Keratinocyte (primary cell): ENCODE data around the gene CHID1. TPM values are rescaled to one million over a fixed set of nuclear protein-coding genes. Genes with fewer than 3 reads are reported as not detected.

Experiments used
- DNase-seq: peaks from one replicate; pipeline ENCODE4 v3.0.0-alpha.2; 2011; ENCODE audit warnings: low read depth, missing footprints, low spot score
- FAIRE-seq: peaks from 2 replicates; lab custom pipeline; 2011; peaks lifted over from hg19 to GRCh38; lab: Jason Lieb, UNC
- H2AFZ ChIP-seq: 2 replicates; pipeline ENCODE4 v1.6.0; 2012; ENCODE audit warnings: low read length, control low read depth, inconsistent platforms; ENCODE audit not compliant: control insufficient read depth
- H3K27ac ChIP-seq: 2 replicates; pipeline ENCODE4 v1.5.1; 2011; ENCODE audit warnings: low read length; ENCODE audit not compliant: control insufficient read depth, insufficient read depth
- H3K27me3 ChIP-seq: 3 replicates; pipeline ENCODE4 v1.6.0; 2011; ENCODE audit warnings: low read length; ENCODE audit not compliant: control insufficient read depth, insufficient read depth; ENCODE audit errors: extremely low read depth
- H3K36me3 ChIP-seq, 2 experiments: 2 replicates in 1 of 2; 3 replicates in 1 of 2; pipeline ENCODE4 v1.5.1; 2011; ENCODE audit warnings: low read length in 2 of 2, mild to moderate bottlenecking in 1 of 2; ENCODE audit not compliant: control insufficient read depth in 2 of 2, insufficient read depth in 2 of 2; ENCODE audit errors: extremely low read depth in 1 of 2
- H3K4me1 ChIP-seq: 3 replicates; pipeline ENCODE4 v1.5.1; 2011; ENCODE audit warnings: low read length; ENCODE audit not compliant: control insufficient read depth, insufficient read depth; ENCODE audit errors: extremely low read depth
- H3K4me2 ChIP-seq: 3 replicates; pipeline ENCODE4 v1.6.0; 2011; ENCODE audit warnings: low read depth, low read length; ENCODE audit not compliant: control insufficient read depth, insufficient read depth; ENCODE audit errors: extremely low read depth
- H3K4me3 ChIP-seq, 3 experiments: fragments of 200-600 bp in 1 of 3; sonication (generic) in 1 of 3; 2 replicates in 2 of 3; 3 replicates in 1 of 3; pipeline ENCODE4 v1.5.1; 2011 to 2016; ENCODE audit warnings: low read length in 3 of 3, mild to moderate bottlenecking in 3 of 3, control low read depth in 2 of 3, inconsistent platforms in 1 of 3, low read depth in 1 of 3, mixed read lengths in 1 of 3, mixed run types in 1 of 3, moderate library complexity in 1 of 3; ENCODE audit not compliant: control insufficient read depth in 2 of 3, insufficient read depth in 2 of 3; ENCODE audit errors: extremely low read depth in 1 of 3
- H3K79me2 ChIP-seq: 2 replicates; pipeline ENCODE4 v1.6.0; 2012; ENCODE audit warnings: low read length; ENCODE audit not compliant: control insufficient read depth, insufficient read depth
- H3K9ac ChIP-seq: 3 replicates; pipeline ENCODE4 v1.6.0; 2011; ENCODE audit warnings: low read length; ENCODE audit not compliant: control insufficient read depth, insufficient read depth; ENCODE audit errors: extremely low read depth
- H3K9me1 ChIP-seq: 3 replicates; pipeline ENCODE4 v1.6.0; 2011; ENCODE audit warnings: low read length; ENCODE audit not compliant: control insufficient read depth, insufficient read depth; ENCODE audit errors: extremely low read depth
- H3K9me3 ChIP-seq: 2 replicates; pipeline ENCODE4 v1.5.1; 2012; ENCODE audit warnings: low read depth, low read length; ENCODE audit not compliant: control insufficient read depth
- H4K20me1 ChIP-seq: 3 replicates; pipeline ENCODE4 v1.6.0; 2011; ENCODE audit warnings: low read length; ENCODE audit not compliant: control insufficient read depth, insufficient read depth; ENCODE audit errors: extremely low read depth
- EZH2 ChIP-seq: IDR thresholded peaks from one replicate; pipeline ENCODE4 v1.6.1; 2012; ENCODE audit warnings: inconsistent platforms, mild to moderate bottlenecking, low read length, moderate library complexity
- dilution Hi-C: fragments of 300-500 bp; cut with MboI; formaldehyde crosslinking; loops from one replicate; pipeline ENCODE4 v1.7.0; 2020; ENCODE audit warnings: low sequenced_read_pairs; ENCODE audit not compliant: extremely low pct_ligation_motif_present
- polyA plus RNA-seq, 5 experiments: library from polyadenylated mRNA; depleted of rRNA in 3 of 5; stranded (reverse) in 3 of 5; stranded (forward) in 1 of 5; unstranded in 1 of 5; fragments of >200 nt; gene quantifications; 1 replicate in 1 of 5; 2 replicates in 3 of 5; 3 replicates in 1 of 5; pipeline versions ENCODE4 v1.2.1 to v1.2.3, GENCODE V29; 2011 to 2012; ENCODE audit warnings: missing spikeins in 2 of 5, low read depth in 1 of 5, low replicate concordance in 1 of 5
- TF ChIP-seq, protein P1 (sequence below), 3 experiments: IDR thresholded peaks in 1 of 3; conservative IDR thresholded peaks in 1 of 3; optimal IDR thresholded peaks in 1 of 3; 2 replicates in 2 of 3; 3 replicates in 1 of 3; pipeline versions ENCODE3 to v1.5.1; 2011; ENCODE audit warnings: low read length in 3 of 3, mild to moderate bottlenecking in 3 of 3, moderate library complexity in 2 of 3, control low read depth in 1 of 3, inconsistent platforms in 1 of 3; ENCODE audit not compliant: insufficient read depth in 2 of 3; ENCODE audit errors: extremely low read depth in 1 of 3

The CHID1 gene
- polyA plus RNA-seq, 1 donor (not counting 4 experiments of a cell fraction or from before 2014, with no cell fraction given) = 23.0 TPM

- no peak overlapping the region for H3K4me2 ChIP-seq
- no peaks in the 10 kb centered on the region for H3K36me3 ChIP-seq
- no peaks in the 10 kb centered on the region for H3K27me3 ChIP-seq
- H4K20me1 ChIP-seq = no peaks in the 10 kb centered on the region
- dilution Hi-C loops = no loop called here
- H3K9me3 ChIP-seq = no peaks in the 10 kb centered on the region
- peaks cover 19% of the 10 kb centered on the region for H3K79me2 ChIP-seq
- no peak overlapping the region for H3K9ac ChIP-seq
- no peak overlapping the region for H3K27ac ChIP-seq
- no peak for TF ChIP-seq EZH2
- TF ChIP-seq, protein P1, sequence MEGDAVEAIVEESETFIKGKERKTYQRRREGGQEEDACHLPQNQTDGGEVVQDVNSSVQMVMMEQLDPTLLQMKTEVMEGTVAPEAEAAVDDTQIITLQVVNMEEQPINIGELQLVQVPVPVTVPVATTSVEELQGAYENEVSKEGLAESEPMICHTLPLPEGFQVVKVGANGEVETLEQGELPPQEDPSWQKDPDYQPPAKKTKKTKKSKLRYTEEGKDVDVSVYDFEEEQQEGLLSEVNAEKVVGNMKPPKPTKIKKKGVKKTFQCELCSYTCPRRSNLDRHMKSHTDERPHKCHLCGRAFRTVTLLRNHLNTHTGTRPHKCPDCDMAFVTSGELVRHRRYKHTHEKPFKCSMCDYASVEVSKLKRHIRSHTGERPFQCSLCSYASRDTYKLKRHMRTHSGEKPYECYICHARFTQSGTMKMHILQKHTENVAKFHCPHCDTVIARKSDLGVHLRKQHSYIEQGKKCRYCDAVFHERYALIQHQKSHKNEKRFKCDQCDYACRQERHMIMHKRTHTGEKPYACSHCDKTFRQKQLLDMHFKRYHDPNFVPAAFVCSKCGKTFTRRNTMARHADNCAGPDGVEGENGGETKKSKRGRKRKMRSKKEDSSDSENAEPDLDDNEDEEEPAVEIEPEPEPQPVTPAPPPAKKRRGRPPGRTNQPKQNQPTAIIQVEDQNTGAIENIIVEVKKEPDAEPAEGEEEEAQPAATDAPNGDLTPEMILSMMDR (optimal IDR thresholded peaks at IDR 0.05 in 1 of 3, IDR thresholded peaks at IDR 0.05 in 1 of 3, conservative IDR thresholded peaks at IDR 0.05 in 1 of 3; ENCODE audit: extremely low read depth in 1 of 3, insufficient read depth in 2 of 3, low read length in 3 of 3) = no peak
- H3K4me1 ChIP-seq = peaks cover 12% of the 10 kb centered on the region
- FAIRE-seq (no peak), DNase-seq (no peak)
- no peak overlapping the region for H2AFZ ChIP-seq
- H3K4me3 ChIP-seq = no peak overlapping the region
- H3K9me1 ChIP-seq = no peaks in the 10 kb centered on the region
Observed at GRCh38 chr11:913043-913442, 2.4 kb upstream of the CHID1 start.

GRCh38 chr11:912266-912665 lies 1.7 kb upstream of the CHID1 start:
- no peak overlapping the region for H3K4me2 ChIP-seq
- H3K9ac ChIP-seq = no peak overlapping the region
- H3K36me3 ChIP-seq = no peaks in the 10 kb centered on the region
- no peaks in the 10 kb centered on the region for H3K9me3 ChIP-seq
- no peak for TF ChIP-seq EZH2
- TF ChIP-seq, protein P1 (optimal IDR thresholded peaks at IDR 0.05 in 1 of 3, IDR thresholded peaks at IDR 0.05 in 1 of 3, conservative IDR thresholded peaks at IDR 0.05 in 1 of 3; ENCODE audit: extremely low read depth in 1 of 3, insufficient read depth in 2 of 3, low read length in 3 of 3) = no peak
- no peak overlapping the region for H3K4me3 ChIP-seq
- H3K27ac ChIP-seq = no peak overlapping the region
- H3K27me3 ChIP-seq = no peaks in the 10 kb centered on the region
- dilution Hi-C loops = no loop called here
- no peak overlapping the region for H2AFZ ChIP-seq
- H3K4me1 ChIP-seq = peaks cover 12% of the 10 kb centered on the region
- no peaks in the 10 kb centered on the region for H3K9me1 ChIP-seq
- peaks cover 24% of the 10 kb centered on the region for H3K79me2 ChIP-seq
- no peak for FAIRE-seq
- DNase-seq = no peak
- no peaks in the 10 kb centered on the region for H4K20me1 ChIP-seq
